Measurements from ENCODE around the gene MPND.
"Not testable (repeated sequence)": the region's sequence is repeated elsewhere in the genome, so short reads cannot be mapped to it uniquely, and the experiment has no call there.

Gene MPND

GRCh38 chr19:4320419-4320818 lies 22.9 kb upstream of the MPND start:
- no peak for DNase-seq (ENCODE audit: low read depth)

- DNase-seq (ENCODE audit: low read depth): no peak
Measured at GRCh38 chr19:4322942-4323665, 20.3 kb upstream of the MPND start.

GRCh38 chr19:4323692-4324091 lies 19.7 kb upstream of the MPND start:
- DNase-seq (ENCODE audit: low read depth): no peak

GRCh38 chr19:4324228-4324627 lies 19.1 kb upstream of the MPND start:
- no peak for DNase-seq (ENCODE audit: low read depth)

GRCh38 chr19:4326215-4326836 lies 17.0 kb upstream of the MPND start:
- no peak for DNase-seq (ENCODE audit: low read depth)

GRCh38 chr19:4326837-4327251 lies 16.5 kb upstream of the MPND start:
- no peak for DNase-seq (ENCODE audit: low read depth)

GRCh38 chr19:4327252-4327876 lies 16.0 kb upstream of the MPND start:
- no peak for DNase-seq (ENCODE audit: low read depth)

GRCh38 chr19:4327877-4328242 lies 15.5 kb upstream of the MPND start:
- DNase-seq (ENCODE audit: low read depth): no peak

GRCh38 chr19:4328243-4328990 lies 14.9 kb upstream of the MPND start:
- peak; percentile 45 for DNase-seq (ENCODE audit: low read depth)

- not testable (repeated sequence) for DNase-seq (ENCODE audit: low read depth)
Measured at GRCh38 chr19:4328991-4329681, 14.2 kb upstream of the MPND start.

GRCh38 chr19:4329858-4330257 lies 13.5 kb upstream of the MPND start:
- DNase-seq (ENCODE audit: low read depth): no peak

GRCh38 chr19:4334929-4335570 lies 8.3 kb upstream of the MPND start:
- DNase-seq (ENCODE audit: low read depth): no peak

GRCh38 chr19:4337906-4338440 lies 5.4 kb upstream of the MPND start:
- no peak for DNase-seq (ENCODE audit: low read depth)

- no peak for DNase-seq (ENCODE audit: low read depth)
Measured at GRCh38 chr19:4338441-4339355, 4.7 kb upstream of the MPND start, which contains the start of gene STAP2. Gene STAP2 (minus strand): TSS chr19:4338827. CDS start chr19:4338753, 74 bp downstream.

- DNase-seq (ENCODE audit: low read depth): peak; percentile 10
Measured at GRCh38 chr19:4342314-4342614, 1.1 kb upstream of the MPND start.

- DNase-seq (ENCODE audit: low read depth): peak; percentile 100
Measured at GRCh38 chr19:4342615-4343369, 570 bp upstream of the MPND start.

- no peak for DNase-seq (ENCODE audit: low read depth)
Measured at GRCh38 chr19:4345342-4346019, 2.1 kb downstream of the MPND start.

- no peak for DNase-seq (ENCODE audit: low read depth)
Measured at GRCh38 chr19:4346020-4346383, 2.6 kb downstream of the MPND start.

- no peak for DNase-seq (ENCODE audit: low read depth)
Measured at GRCh38 chr19:4347521-4347920, 4.2 kb downstream of the MPND start.
